CD14-positive monocyte (primary cell): ENCODE measurements around the gene BMS1. TPM values are rescaled to one million over a fixed set of nuclear protein-coding genes. Genes with fewer than 3 reads are reported as not detected.

Experiments
- DNase-seq, 3 donors: peaks; one replicate each; pipeline ENCODE4 v3.0.0-alpha.2; 2011 to 2022
- H2AFZ ChIP-seq: 2 replicates; pipeline ENCODE4 v1.6.0; 2012; ENCODE audit warnings: mild to moderate bottlenecking, low read depth, low read length, inconsistent platforms; ENCODE audit not compliant: insufficient read depth, poor library complexity, severe bottlenecking
- H3K27ac ChIP-seq, 2 donors: 1 replicate in 1 of 2; 2 replicates in 1 of 2; pipeline ENCODE4 v1.5.1; 2012 to 2013; ENCODE audit warnings: low read length in 2 of 2, control low read depth in 1 of 2, inconsistent platforms in 1 of 2, low read depth in 1 of 2, mild to moderate bottlenecking in 1 of 2
- H3K27me3 ChIP-seq, 2 donors: one replicate each; pipeline versions ENCODE4 v1.6.0 to v1.6.1; 2011 to 2013; ENCODE audit warnings: low read length in 2 of 2; ENCODE audit not compliant: control insufficient read depth in 2 of 2, insufficient read depth in 2 of 2
- H3K36me3 ChIP-seq, 2 donors: replicated peaks in 1 of 2; 1 replicate in 1 of 2; 2 replicates in 1 of 2; pipeline versions ENCODE4 v1.5.1 to v1.6.1; 2012 to 2013; ENCODE audit warnings: low read length in 2 of 2, control low read depth in 1 of 2, inconsistent platforms in 1 of 2, mild to moderate bottlenecking in 1 of 2; ENCODE audit not compliant: insufficient read depth in 2 of 2, control insufficient read depth in 1 of 2
- H3K4me1 ChIP-seq, 2 donors: 1 replicate in 1 of 2; 2 replicates in 1 of 2; pipeline versions ENCODE4 v1.5.1 to v1.6.1; 2012 to 2013; ENCODE audit warnings: low read length in 2 of 2, control low read depth in 1 of 2, inconsistent platforms in 1 of 2, mild to moderate bottlenecking in 1 of 2, moderate library complexity in 1 of 2; ENCODE audit not compliant: insufficient read depth in 2 of 2, control insufficient read depth in 1 of 2
- H3K4me2 ChIP-seq: replicated peaks from 2 replicates; pipeline ENCODE3; 2012; ENCODE audit warnings: low read length, moderate library complexity, mild to moderate bottlenecking; ENCODE audit not compliant: poor library complexity, severe bottlenecking; ENCODE audit errors: extremely low read depth
- H3K4me3 ChIP-seq, 3 experiments: fragments of 200-600 bp in 1 of 3; sonication (generic) in 1 of 3; replicated peaks in 1 of 3; 1 replicate in 2 of 3; 2 replicates in 1 of 3; pipeline ENCODE4 v1.5.1; 2011 to 2013; ENCODE audit warnings: low read length in 3 of 3, mild to moderate bottlenecking in 3 of 3, control low read depth in 2 of 3, low read depth in 2 of 3, inconsistent platforms in 1 of 3, moderate library complexity in 1 of 3
- H3K79me2 ChIP-seq: 2 replicates; pipeline ENCODE4 v1.6.0; 2012; ENCODE audit warnings: mild to moderate bottlenecking, control low read depth, inconsistent platforms, low read length, moderate library complexity; ENCODE audit not compliant: insufficient read depth
- H3K9ac ChIP-seq: 2 replicates; pipeline ENCODE4 v1.6.0; 2017; ENCODE audit warnings: low read length, mild to moderate bottlenecking; ENCODE audit not compliant: insufficient read depth, poor library complexity, severe bottlenecking
- H3K9me3 ChIP-seq, 2 donors: replicated peaks in 1 of 2; 1 replicate in 1 of 2; 2 replicates in 1 of 2; pipeline versions ENCODE4 v1.5.1 to v1.6.1; 2012 to 2013; ENCODE audit warnings: low read length in 2 of 2, control low read depth in 1 of 2; ENCODE audit not compliant: control insufficient read depth in 1 of 2, insufficient read depth in 1 of 2
- H4K20me1 ChIP-seq: 2 replicates; pipeline ENCODE4 v1.6.0; 2012; ENCODE audit warnings: mild to moderate bottlenecking, low read length, control low read depth, moderate library complexity; ENCODE audit not compliant: insufficient read depth
- H3K27ac Mint-ChIP-seq, 7 donors: one replicate each; pipeline ENCODE4 v1.8.0; 2020; ENCODE audit warnings: mild to moderate bottlenecking in 7 of 7, mixed read lengths in 7 of 7, moderate library complexity in 6 of 7, inconsistent platforms in 2 of 7
- H3K27me3 Mint-ChIP-seq, 3 donors: one replicate each; pipeline ENCODE4 v1.8.0; 2021 to 2022; ENCODE audit warnings: low read depth in 3 of 3, mild to moderate bottlenecking in 3 of 3, mixed read lengths in 3 of 3, moderate library complexity in 3 of 3, inconsistent platforms in 1 of 3
- H3K36me3 Mint-ChIP-seq, 2 donors: one replicate each; pipeline ENCODE4 v1.8.0; 2020; ENCODE audit warnings: mixed read lengths in 2 of 2, inconsistent platforms in 1 of 2, mild to moderate bottlenecking in 1 of 2
- H3K4me1 Mint-ChIP-seq: one replicate; pipeline ENCODE4 v1.8.0; 2020; ENCODE audit warnings: mild to moderate bottlenecking, mixed read lengths
- H3K4me3 Mint-ChIP-seq, 2 donors: one replicate each; pipeline ENCODE4 v1.8.0; 2020; ENCODE audit warnings: mild to moderate bottlenecking in 2 of 2, mixed read lengths in 2 of 2, moderate library complexity in 1 of 2
- H3K9me3 Mint-ChIP-seq, 7 donors: one replicate each; pipeline ENCODE4 v1.8.0; 2020 to 2022; ENCODE audit warnings: mixed read lengths in 7 of 7, mild to moderate bottlenecking in 6 of 7, moderate library complexity in 6 of 7, inconsistent platforms in 2 of 7
- WGBS: methylation state at CpG from one replicate; pipeline ENCODE4 v1.1.5; 2013; ENCODE audit warnings: missing lambda C conversion rate; ENCODE audit not compliant: insufficient coverage; 5-methylcytosine and 5-hydroxymethylcytosine counted together
- intact Hi-C, 2 donors: fragments of 100-400 bp; cut with micrococcal nuclease; formaldehyde crosslinking; loops; one replicate each; pipeline versions ENCODE4 v1.15.0 to v1.15.1; 2023
- polyA plus RNA-seq, 3 donors: library from polyadenylated mRNA; depleted of rRNA in 1 of 3; unstranded in 2 of 3; stranded (reverse) in 1 of 3; fragments of 300-500 nt in 2 of 3; fragments of >200 nt in 1 of 3; fragmentation: Illumina TruSeq in 2 of 3; gene quantifications; 1 replicate in 2 of 3; 2 replicates in 1 of 3; pipeline ENCODE4 v1.2.3, GENCODE V29; 2012 to 2021
- TF ChIP-seq, protein P1 (sequence below): fragments of 200-600 bp; IDR thresholded peaks from one replicate; pipeline ENCODE4 v1.8.0; 2022; ENCODE audit warnings: antibody characterized with exemption, mild to moderate bottlenecking

BMS1 gene
- polyA plus RNA-seq, 3 donors, result 2.4 to 4.6 (median 2.9) TPM

DNA sequence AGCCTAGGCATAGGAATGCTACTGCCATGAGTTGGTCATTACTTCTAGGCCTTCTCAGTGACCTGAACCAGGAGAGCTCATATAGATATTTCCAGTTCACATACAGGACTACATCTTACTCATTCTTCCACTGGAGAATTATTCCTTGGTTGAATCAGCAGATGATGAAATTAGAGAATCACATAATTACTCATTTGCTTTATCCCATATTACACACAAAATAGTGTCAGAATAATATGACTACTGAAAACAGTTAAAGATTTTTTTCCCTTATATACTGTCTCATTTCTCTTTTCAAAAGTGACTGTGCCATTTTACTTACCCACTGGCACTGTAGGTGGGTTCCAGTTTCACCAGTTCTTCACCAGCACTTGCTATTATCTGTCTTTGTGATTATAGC, 18.5 kb downstream of the BMS1 start:
- no peaks in the 10 kb centered on the region for H4K20me1 ChIP-seq
- peaks cover 85 to 95% of the 10 kb centered on the region in 2 donors for H3K36me3 Mint-ChIP-seq
- no peaks in the 10 kb centered on the region for H3K9me3 ChIP-seq
- no peaks in the 10 kb centered on the region for H3K4me1 ChIP-seq
- H3K27ac ChIP-seq, result no peak overlapping the region
- no peak overlapping the region for H3K4me3 ChIP-seq
- DNase-seq, result no peak
- no peaks in the 10 kb centered on the region for H3K27me3 ChIP-seq
- H3K4me3 Mint-ChIP-seq, result no peak overlapping the region
- H2AFZ ChIP-seq, result no peak overlapping the region
- H3K79me2 ChIP-seq, result no peaks in the 10 kb centered on the region
- H3K4me2 ChIP-seq, result no peak overlapping the region
- no peak overlapping the region for H3K27ac Mint-ChIP-seq
- H3K9me3 Mint-ChIP-seq, result peaks cover 0 to 1% (median 0%) of the 10 kb centered on the region in 7 donors
- intact Hi-C loops, result no loop called here
- H3K4me1 Mint-ChIP-seq, result no peaks in the 10 kb centered on the region
- H3K36me3 ChIP-seq, result peaks cover 88 to 92% of the 10 kb centered on the region in 2 donors
- TF ChIP-seq, protein P1, sequence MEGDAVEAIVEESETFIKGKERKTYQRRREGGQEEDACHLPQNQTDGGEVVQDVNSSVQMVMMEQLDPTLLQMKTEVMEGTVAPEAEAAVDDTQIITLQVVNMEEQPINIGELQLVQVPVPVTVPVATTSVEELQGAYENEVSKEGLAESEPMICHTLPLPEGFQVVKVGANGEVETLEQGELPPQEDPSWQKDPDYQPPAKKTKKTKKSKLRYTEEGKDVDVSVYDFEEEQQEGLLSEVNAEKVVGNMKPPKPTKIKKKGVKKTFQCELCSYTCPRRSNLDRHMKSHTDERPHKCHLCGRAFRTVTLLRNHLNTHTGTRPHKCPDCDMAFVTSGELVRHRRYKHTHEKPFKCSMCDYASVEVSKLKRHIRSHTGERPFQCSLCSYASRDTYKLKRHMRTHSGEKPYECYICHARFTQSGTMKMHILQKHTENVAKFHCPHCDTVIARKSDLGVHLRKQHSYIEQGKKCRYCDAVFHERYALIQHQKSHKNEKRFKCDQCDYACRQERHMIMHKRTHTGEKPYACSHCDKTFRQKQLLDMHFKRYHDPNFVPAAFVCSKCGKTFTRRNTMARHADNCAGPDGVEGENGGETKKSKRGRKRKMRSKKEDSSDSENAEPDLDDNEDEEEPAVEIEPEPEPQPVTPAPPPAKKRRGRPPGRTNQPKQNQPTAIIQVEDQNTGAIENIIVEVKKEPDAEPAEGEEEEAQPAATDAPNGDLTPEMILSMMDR, result no peak
- H3K27me3 Mint-ChIP-seq, result no peaks in the 10 kb centered on the region
- no peak overlapping the region for H3K9ac ChIP-seq

DNA sequence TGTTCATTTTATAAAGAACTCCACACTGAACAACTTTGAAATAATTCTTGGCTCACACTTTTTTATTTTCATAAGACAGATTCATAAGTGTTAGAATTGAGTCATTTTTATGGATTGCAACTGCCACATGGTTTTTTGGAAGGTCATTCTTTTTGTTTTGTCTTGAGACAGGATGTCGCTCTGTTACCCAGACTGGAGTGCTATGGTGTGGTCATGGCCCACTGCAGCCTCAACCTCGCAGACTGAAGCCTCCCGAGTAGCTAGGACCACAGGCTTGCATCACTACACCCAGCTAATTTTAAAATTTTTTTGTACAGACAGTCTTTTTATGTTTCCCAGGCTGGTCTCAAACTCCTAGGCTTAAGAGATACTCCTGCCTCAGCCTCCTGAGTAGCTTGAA, 20.3 kb downstream of the BMS1 start:
- Histone ChIP-seq H4K20me1 (no peaks in the 10 kb centered on the region), H3K36me3 (peaks cover 83 to 92% of the 10 kb centered on the region in 2 donors), H3K9me3 (no peaks in the 10 kb centered on the region), H3K27me3 (no peaks in the 10 kb centered on the region), H2AFZ (no peak overlapping the region), H3K9ac (no peak overlapping the region), H3K4me3 (no peak overlapping the region), H3K4me2 (no peak overlapping the region), H3K4me1 (no peaks in the 10 kb centered on the region), H3K79me2 (no peaks in the 10 kb centered on the region), H3K27ac (no peak overlapping the region)
- Mint-ChIP-seq H3K9me3 (peaks cover 0 to 2% (median 0%) of the 10 kb centered on the region in 7 donors), H3K4me1 (no peaks in the 10 kb centered on the region), H3K27me3 (no peaks in the 10 kb centered on the region), H3K27ac (peak overlapping the region in 1 of 7 donors; percentile 31), H3K36me3 (peaks cover 81 to 95% of the 10 kb centered on the region in 2 donors), H3K4me3 (no peak overlapping the region)
- TF ChIP-seq, protein P1, result no peak
- no peak for DNase-seq
- intact Hi-C loops, result no loop called here
- 100% methylated on average over 1 of the region's 3 CpGs for WGBS
